Measurements from ENCODE around the gene RNF214.
"Not testable (repeated sequence)": the region's sequence is repeated elsewhere in the genome, so short reads cannot be mapped to it uniquely, and the experiment has no call there.

The RNF214 gene

GRCh38 chr11:117199916-117200812 is 32.3 kb upstream of the RNF214 start:
- peak overlapping the region; percentile 99 for H3K27ac ChIP-seq (ENCODE audit: low read depth, low read length)
- peak overlapping the region; percentile 86 for H3K4me3 ChIP-seq (ENCODE audit: low read length)
- peaks cover 33% of the 10 kb centered on the region for H3K4me1 ChIP-seq (ENCODE audit: control insufficient read depth, insufficient read depth, low read length)
- peak overlapping the region; percentile 93 for H3K9ac ChIP-seq (ENCODE audit: low read length)
- no peaks in the 10 kb centered on the region for H3K27me3 ChIP-seq (ENCODE audit: control insufficient read depth, insufficient read depth, low read length)
- peaks cover 42% of the 10 kb centered on the region for H3K36me3 ChIP-seq (ENCODE audit: control insufficient read depth, insufficient read depth, low read length)

- Histone ChIP-seq H3K4me3 (ENCODE audit: low read length) (peak overlapping the region; percentile 86), H3K36me3 (ENCODE audit: control insufficient read depth, insufficient read depth, low read length) (peaks cover 46% of the 10 kb centered on the region), H3K9ac (ENCODE audit: low read length) (peak overlapping the region; percentile 93), H3K27me3 (ENCODE audit: control insufficient read depth, insufficient read depth, low read length) (no peaks in the 10 kb centered on the region), H3K4me1 (ENCODE audit: control insufficient read depth, insufficient read depth, low read length) (peaks cover 38% of the 10 kb centered on the region), H3K27ac (ENCODE audit: low read depth, low read length) (peak overlapping the region; percentile 99)
Measured at GRCh38 chr11:117200813-117201657, 31.4 kb upstream of the RNF214 start.

GRCh38 chr11:117201658-117202305 is 30.7 kb upstream of the RNF214 start:
- Histone ChIP-seq H3K9ac (ENCODE audit: low read length) (peak overlapping the region; percentile 93), H3K4me1 (ENCODE audit: control insufficient read depth, insufficient read depth, low read length) (peaks cover 40% of the 10 kb centered on the region), H3K4me3 (ENCODE audit: low read length) (peak overlapping the region; percentile 86), H3K27me3 (ENCODE audit: control insufficient read depth, insufficient read depth, low read length) (no peaks in the 10 kb centered on the region), H3K36me3 (ENCODE audit: control insufficient read depth, insufficient read depth, low read length) (peaks cover 48% of the 10 kb centered on the region), H3K27ac (ENCODE audit: low read depth, low read length) (peak overlapping the region; percentile 99)

DNA sequence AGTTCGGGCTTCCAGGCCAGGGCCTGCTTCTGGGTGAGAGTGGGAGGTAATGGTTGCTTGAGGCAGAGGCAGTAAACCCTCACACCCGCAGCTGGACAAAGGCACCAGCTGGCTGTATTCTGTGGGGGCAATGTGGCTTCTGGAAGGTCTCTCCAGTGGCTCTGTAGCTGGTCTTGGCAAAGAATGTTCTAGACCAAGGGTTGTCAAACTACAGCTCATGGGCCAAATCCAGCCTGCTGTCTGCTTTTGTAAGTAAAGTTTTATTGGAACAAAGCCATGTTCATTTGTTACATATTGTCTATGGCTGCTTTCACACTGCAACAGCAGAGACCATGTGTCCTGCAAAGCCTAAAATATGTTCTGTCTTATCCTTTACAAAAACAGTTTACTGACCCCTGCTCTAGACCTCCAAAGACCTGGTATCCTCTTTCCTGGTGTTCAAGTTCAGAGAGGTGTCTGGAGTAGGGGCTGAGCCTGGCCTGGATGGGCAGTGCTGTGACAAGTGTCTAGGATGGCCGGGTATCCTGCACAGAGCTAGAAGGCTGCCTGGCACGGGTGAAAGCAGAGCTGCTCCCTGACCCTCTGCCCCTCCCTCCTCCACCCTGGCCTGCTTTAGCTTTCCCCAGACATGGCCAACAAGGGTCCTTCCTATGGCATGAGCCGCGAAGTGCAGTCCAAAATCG is 29.9 kb upstream of the RNF214 start:
- Histone ChIP-seq H3K9ac (ENCODE audit: low read length) (no peak overlapping the region), H3K4me3 (ENCODE audit: low read length) (peak overlapping the region; percentile 86), H3K4me1 (ENCODE audit: control insufficient read depth, insufficient read depth, low read length) (peaks cover 40% of the 10 kb centered on the region), H3K36me3 (ENCODE audit: control insufficient read depth, insufficient read depth, low read length) (peaks cover 48% of the 10 kb centered on the region), H3K27ac (ENCODE audit: low read depth, low read length) (peak overlapping the region; percentile 99), H3K27me3 (ENCODE audit: control insufficient read depth, insufficient read depth, low read length) (no peaks in the 10 kb centered on the region)

DNA sequence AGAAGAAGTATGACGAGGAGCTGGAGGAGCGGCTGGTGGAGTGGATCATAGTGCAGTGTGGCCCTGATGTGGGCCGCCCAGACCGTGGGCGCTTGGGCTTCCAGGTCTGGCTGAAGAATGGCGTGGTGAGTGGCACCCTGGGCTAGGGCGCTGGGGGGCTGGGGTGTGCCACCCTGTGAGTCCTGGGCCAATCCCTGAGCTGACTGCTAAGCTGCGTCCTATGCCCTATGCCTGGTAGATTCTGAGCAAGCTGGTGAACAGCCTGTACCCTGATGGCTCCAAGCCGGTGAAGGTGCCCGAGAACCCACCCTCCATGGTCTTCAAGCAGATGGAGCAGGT is 29.4 kb upstream of the RNF214 start:
- peaks cover 48% of the 10 kb centered on the region for H3K36me3 ChIP-seq (ENCODE audit: control insufficient read depth, insufficient read depth, low read length)
- peaks cover 40% of the 10 kb centered on the region for H3K4me1 ChIP-seq (ENCODE audit: control insufficient read depth, insufficient read depth, low read length)
- peak overlapping the region; percentile 99 for H3K27ac ChIP-seq (ENCODE audit: low read depth, low read length)
- H3K27me3 ChIP-seq (ENCODE audit: control insufficient read depth, insufficient read depth, low read length), result no peaks in the 10 kb centered on the region
- peak overlapping the region; percentile 38 for H3K9ac ChIP-seq (ENCODE audit: low read length)
- H3K4me3 ChIP-seq (ENCODE audit: low read length), result peak overlapping the region; percentile 86

DNA sequence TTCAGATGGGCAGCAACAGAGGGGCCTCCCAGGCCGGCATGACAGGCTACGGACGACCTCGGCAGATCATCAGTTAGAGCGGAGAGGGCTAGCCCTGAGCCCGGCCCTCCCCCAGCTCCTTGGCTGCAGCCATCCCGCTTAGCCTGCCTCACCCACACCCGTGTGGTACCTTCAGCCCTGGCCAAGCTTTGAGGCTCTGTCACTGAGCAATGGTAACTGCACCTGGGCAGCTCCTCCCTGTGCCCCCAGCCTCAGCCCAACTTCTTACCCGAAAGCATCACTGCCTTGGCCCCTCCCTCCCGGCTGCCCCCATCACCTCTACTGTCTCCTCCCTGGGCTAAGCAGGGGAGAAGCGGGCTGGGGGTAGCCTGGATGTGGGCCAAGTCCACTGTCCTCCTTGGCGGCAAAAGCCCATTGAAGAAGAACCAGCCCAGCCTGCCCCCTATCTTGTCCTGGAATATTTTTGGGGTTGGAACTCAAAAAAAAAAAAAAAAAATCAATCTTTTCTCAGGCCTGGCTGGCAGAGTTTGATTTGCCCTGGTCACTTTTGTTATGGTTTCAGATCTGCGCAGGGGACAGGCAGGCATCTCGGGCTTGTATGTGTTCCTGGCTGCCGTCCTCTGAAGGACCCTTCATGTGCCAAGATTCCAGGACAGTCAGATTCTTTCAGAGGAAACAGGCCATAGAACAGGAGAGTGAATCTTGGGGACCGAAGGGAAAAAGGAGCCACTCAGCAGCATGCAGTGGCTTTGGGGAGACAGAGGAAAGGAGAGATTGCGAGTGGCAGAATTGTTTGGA is 28.0 kb upstream of the RNF214 start:
- Histone ChIP-seq H3K27me3 (ENCODE audit: control insufficient read depth, insufficient read depth, low read length) (no peaks in the 10 kb centered on the region), H3K27ac (ENCODE audit: low read depth, low read length) (peak overlapping the region; percentile 99), H3K9ac (ENCODE audit: low read length) (peak overlapping the region; percentile 38), H3K4me3 (ENCODE audit: low read length) (peak overlapping the region; percentile 86), H3K36me3 (ENCODE audit: control insufficient read depth, insufficient read depth, low read length) (peaks cover 48% of the 10 kb centered on the region), H3K4me1 (ENCODE audit: control insufficient read depth, insufficient read depth, low read length) (peaks cover 35% of the 10 kb centered on the region)

GRCh38 chr11:117205211-117205818 is 27.2 kb upstream of the RNF214 start:
- Histone ChIP-seq H3K36me3 (ENCODE audit: control insufficient read depth, insufficient read depth, low read length) (peaks cover 47% of the 10 kb centered on the region), H3K9ac (ENCODE audit: low read length) (no peak overlapping the region), H3K4me3 (ENCODE audit: low read length) (no peak overlapping the region), H3K27me3 (ENCODE audit: control insufficient read depth, insufficient read depth, low read length) (no peaks in the 10 kb centered on the region), H3K27ac (ENCODE audit: low read depth, low read length) (peak overlapping the region; percentile 99), H3K4me1 (ENCODE audit: control insufficient read depth, insufficient read depth, low read length) (peaks cover 35% of the 10 kb centered on the region)

- H3K4me3 ChIP-seq (ENCODE audit: low read length); H3K9ac ChIP-seq (ENCODE audit: low read length); H3K27me3 ChIP-seq (ENCODE audit: control insufficient read depth, insufficient read depth, low read length): not testable (repeated sequence)
- Histone ChIP-seq H3K27ac (ENCODE audit: low read depth, low read length) (peak overlapping the region; percentile 74), H3K36me3 (ENCODE audit: control insufficient read depth, insufficient read depth, low read length) (peaks cover 42% of the 10 kb centered on the region), H3K4me1 (ENCODE audit: control insufficient read depth, insufficient read depth, low read length) (peaks cover 35% of the 10 kb centered on the region)
Measured at GRCh38 chr11:117206111-117206510, 26.4 kb upstream of the RNF214 start.

- peak overlapping the region; percentile 73 for H3K27ac ChIP-seq (ENCODE audit: low read depth, low read length)
- H3K4me3 ChIP-seq (ENCODE audit: low read length); H3K27me3 ChIP-seq (ENCODE audit: control insufficient read depth, insufficient read depth, low read length); H3K9ac ChIP-seq (ENCODE audit: low read length): not testable (repeated sequence)
- H3K4me1 ChIP-seq (ENCODE audit: control insufficient read depth, insufficient read depth, low read length), result peaks cover 33% of the 10 kb centered on the region
- peaks cover 35% of the 10 kb centered on the region for H3K36me3 ChIP-seq (ENCODE audit: control insufficient read depth, insufficient read depth, low read length)
Measured at GRCh38 chr11:117206859-117207258, 25.6 kb upstream of the RNF214 start.

DNA sequence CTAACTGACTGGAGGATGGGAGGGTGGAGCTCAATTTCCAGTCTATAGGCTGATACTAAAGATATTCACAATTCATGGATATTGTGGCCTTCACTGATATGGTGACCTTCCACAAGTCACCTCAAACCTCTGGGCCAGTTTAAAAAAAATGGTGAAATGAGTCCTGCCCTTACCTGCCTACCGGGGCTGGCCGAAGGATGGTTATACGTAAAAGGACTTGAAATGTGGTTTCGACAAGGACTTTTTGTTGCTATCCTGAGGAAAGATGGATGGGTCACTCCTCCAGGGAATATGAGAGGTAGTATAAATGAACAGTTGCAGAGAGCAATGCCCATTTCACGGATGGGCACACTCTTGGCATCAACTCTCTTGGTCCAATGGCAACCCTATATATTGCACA is 25.0 kb upstream of the RNF214 start:
- peaks cover 29% of the 10 kb centered on the region for H3K4me1 ChIP-seq (ENCODE audit: control insufficient read depth, insufficient read depth, low read length)
- H3K27ac ChIP-seq (ENCODE audit: low read depth, low read length), result peak overlapping the region; percentile 22
- H3K27me3 ChIP-seq (ENCODE audit: control insufficient read depth, insufficient read depth, low read length); H3K9ac ChIP-seq (ENCODE audit: low read length); H3K4me3 ChIP-seq (ENCODE audit: low read length): not testable (repeated sequence)
- peaks cover 29% of the 10 kb centered on the region for H3K36me3 ChIP-seq (ENCODE audit: control insufficient read depth, insufficient read depth, low read length)

DNA sequence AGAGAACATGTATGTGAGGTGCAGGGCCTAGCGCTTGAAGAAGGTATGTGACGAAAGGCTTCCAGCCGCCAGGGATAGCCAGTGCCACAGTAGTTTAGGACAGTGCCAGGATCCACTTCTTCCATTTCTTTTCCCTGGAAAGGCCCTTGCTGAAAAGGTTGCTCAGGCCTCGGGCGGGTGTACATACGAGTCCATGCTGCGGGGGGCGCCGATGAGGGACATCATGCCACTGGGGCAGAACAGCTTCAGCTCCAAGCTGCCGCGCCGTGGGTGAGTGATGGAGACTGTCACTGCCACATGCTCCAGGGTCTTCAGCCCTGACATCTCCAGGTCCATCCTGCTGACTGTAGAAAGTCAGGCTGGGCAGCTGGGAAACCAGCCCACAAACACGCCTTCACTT is 23.8 kb upstream of the RNF214 start:
- peak overlapping the region; percentile 68 for H3K27ac ChIP-seq (ENCODE audit: low read depth, low read length)
- H3K36me3 ChIP-seq (ENCODE audit: control insufficient read depth, insufficient read depth, low read length), result peaks cover 28% of the 10 kb centered on the region
- not testable (repeated sequence) for H3K4me3 ChIP-seq (ENCODE audit: low read length); H3K27me3 ChIP-seq (ENCODE audit: control insufficient read depth, insufficient read depth, low read length); H3K9ac ChIP-seq (ENCODE audit: low read length)
- H3K4me1 ChIP-seq (ENCODE audit: control insufficient read depth, insufficient read depth, low read length), result peaks cover 22% of the 10 kb centered on the region
